Esophagus (tissue), 2 donors: ENCODE results near the gene NEFH. TPM values are rescaled to one million over a fixed set of nuclear protein-coding genes. Genes with fewer than 3 reads are reported as not detected.

ENCODE experiments used
- H3K27ac ChIP-seq, 2 donors: one replicate each; pipeline ENCODE4 v1.5.1; 2013; ENCODE audit warnings: low read depth in 2 of 2, mild to moderate bottlenecking in 2 of 2, inconsistent platforms in 1 of 2, low read length in 1 of 2, moderate library complexity in 1 of 2
- H3K27me3 ChIP-seq, 2 donors: one replicate each; pipeline ENCODE4 v1.6.1; 2013; ENCODE audit warnings: low read length in 2 of 2, control low read depth in 1 of 2, mild to moderate bottlenecking in 1 of 2; ENCODE audit not compliant: insufficient read depth in 2 of 2, control insufficient read depth in 1 of 2
- H3K36me3 ChIP-seq, 2 donors: one replicate each; pipeline ENCODE4 v1.6.1; 2013; ENCODE audit warnings: low read length in 1 of 2; ENCODE audit not compliant: control insufficient read depth in 2 of 2, insufficient read depth in 2 of 2
- H3K4me1 ChIP-seq, 2 donors: one replicate each; pipeline ENCODE4 v1.6.1; 2013; ENCODE audit warnings: low read length in 1 of 2; ENCODE audit not compliant: control insufficient read depth in 2 of 2, insufficient read depth in 2 of 2
- H3K4me3 ChIP-seq, 2 donors: one replicate each; pipeline ENCODE4 v1.5.1; 2013; ENCODE audit warnings: low read length in 2 of 2, mild to moderate bottlenecking in 2 of 2, low read depth in 1 of 2, moderate library complexity in 1 of 2
- H3K9me3 ChIP-seq, 2 donors: one replicate each; pipeline ENCODE4 v1.6.1; 2013; ENCODE audit warnings: mild to moderate bottlenecking in 2 of 2, low read depth in 1 of 2, low read length in 1 of 2, moderate library complexity in 1 of 2; ENCODE audit not compliant: control insufficient read depth in 2 of 2, insufficient read depth in 1 of 2
- WGBS, 2 donors: extraction: QIAGEN DNeasy Blood & Tissue Kit; methylation state at CpG; one replicate each; pipeline ENCODE4 v1.1.7; 2013; 5-methylcytosine and 5-hydroxymethylcytosine counted together
- polyA plus RNA-seq, 2 donors: library from polyadenylated mRNA; stranded (reverse); fragments of 200-250 nt; gene quantifications; one replicate each; pipeline ENCODE4 v1.2.3, GENCODE V29; 2013
- donor health status: healthy with polysubstance abuse.
- donor health status: Bipolar disorder and iron deficiency.

NEFH gene
- polyA plus RNA-seq, 2 donors, result 0.16 to 0.42 TPM

DNA sequence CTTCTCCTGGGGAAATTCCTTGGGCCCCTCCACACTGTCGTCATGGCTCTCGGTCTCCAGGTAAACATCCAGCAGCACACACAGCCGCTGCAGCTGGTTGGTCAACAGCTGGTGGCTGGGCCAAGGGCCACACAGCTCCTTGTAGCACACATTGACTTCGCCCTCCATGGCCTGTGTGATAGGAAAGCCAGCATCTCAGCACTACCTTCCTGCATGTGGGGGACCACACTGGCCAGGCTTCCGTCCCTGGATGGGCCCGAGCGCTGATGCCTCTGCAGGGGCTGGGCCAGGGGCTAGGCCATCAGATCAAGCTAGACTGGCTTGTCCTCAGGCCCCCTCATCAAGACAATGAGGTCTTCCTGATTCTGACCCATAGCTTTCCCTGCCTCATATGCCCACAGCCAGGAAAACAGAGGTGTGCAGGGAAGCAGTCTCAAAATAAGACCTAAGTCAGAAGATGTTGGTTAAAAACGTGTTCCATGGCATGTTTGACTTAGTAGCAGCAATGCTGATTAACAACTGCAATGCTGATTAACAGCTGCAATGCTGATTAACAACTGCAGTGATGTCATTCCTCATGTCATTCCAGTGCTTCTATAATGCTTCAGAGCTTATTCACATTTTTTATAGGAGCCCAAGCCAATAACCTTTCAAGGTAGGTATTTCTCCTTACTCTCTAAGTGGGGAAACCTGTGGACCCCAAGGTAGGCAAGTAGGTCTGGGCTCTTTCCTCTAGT is 31.3 kb downstream of the NEFH start:
- WGBS, 2 donors, result 87 to 91% methylated on average over 8 of the region's 8 CpGs
- H3K36me3 ChIP-seq, result peaks cover 11 to 29% of the 10 kb centered on the region in 2 donors

DNA sequence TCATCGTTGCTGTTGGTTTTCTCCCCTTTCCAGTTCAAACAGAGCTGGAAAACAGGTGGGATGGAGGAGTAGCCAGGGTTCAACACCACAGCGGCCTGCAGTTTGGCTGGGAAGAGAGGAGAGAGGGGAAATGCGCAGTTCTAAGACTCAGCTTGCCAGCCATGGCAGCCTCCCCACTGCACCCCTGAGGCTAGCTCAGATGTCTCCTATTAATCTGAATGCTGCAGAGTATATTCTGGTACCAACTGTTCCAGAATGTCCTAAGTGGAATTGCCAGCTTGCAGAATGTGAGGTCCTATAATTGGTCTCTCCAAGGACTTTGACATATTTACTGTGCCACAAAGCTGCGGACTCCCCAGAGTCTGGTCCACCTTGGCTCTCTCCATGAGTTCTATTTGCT is 32.0 kb downstream of the NEFH start:
- Histone ChIP-seq H3K36me3 (peaks cover 18 to 37% of the 10 kb centered on the region in 2 donors), H3K9me3 (no peaks in the 10 kb centered on the region), H3K4me3 (no peak overlapping the region), H3K27me3 (no peaks in the 10 kb centered on the region), H3K4me1 (no peaks in the 10 kb centered on the region), H3K27ac (no peak overlapping the region)
- 69 to 80% methylated on average over 4 of the region's 4 CpGs for WGBS, 2 donors

More for the DNA sequence above, 31.3 kb downstream of the NEFH start:
- Histone ChIP-seq H3K4me1 (no peaks in the 10 kb centered on the region), H3K27ac (no peak overlapping the region), H3K27me3 (no peaks in the 10 kb centered on the region), H3K9me3 (no peaks in the 10 kb centered on the region), H3K4me3 (no peak overlapping the region)

DNA sequence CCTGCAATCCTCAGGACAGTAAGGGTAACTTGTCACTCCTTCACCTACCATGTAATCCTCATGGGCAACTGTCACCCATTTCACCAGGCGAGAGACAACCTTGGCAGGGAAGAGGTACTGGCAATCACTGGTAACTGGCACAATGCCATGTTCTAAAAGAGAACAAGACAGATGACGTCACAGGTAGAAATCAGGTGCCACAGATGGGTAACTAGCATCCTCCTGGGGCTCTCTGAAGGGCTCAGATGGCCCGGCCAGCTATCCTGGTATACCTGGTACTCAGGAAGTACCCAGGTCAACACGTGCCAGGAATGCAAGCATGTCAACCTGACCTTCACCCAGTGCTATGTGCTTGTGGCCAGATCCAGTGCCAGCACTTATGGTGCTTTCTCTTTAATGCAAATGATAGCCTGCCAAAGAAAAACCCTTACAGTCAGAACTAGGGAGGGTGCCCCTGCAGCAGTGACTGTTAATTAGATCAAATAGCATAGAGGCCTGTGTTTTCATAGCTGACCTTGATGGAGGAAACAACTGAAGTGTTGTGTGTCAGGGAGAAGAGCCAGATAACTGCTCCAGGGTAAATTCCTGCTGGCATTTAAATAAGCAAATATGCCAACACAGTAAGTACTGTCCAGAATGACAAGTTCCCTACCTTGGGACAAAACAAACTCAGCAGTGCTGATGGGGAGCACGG is 37.3 kb downstream of the NEFH start:
- Histone ChIP-seq H3K36me3 (peaks cover 23 to 33% of the 10 kb centered on the region in 2 donors), H3K4me1 (no peaks in the 10 kb centered on the region), H3K9me3 (no peaks in the 10 kb centered on the region), H3K27ac (no peak overlapping the region), H3K4me3 (no peak overlapping the region), H3K27me3 (no peaks in the 10 kb centered on the region)
- 59 to 68% methylated on average over 5 of the region's 5 CpGs for WGBS, 2 donors

DNA sequence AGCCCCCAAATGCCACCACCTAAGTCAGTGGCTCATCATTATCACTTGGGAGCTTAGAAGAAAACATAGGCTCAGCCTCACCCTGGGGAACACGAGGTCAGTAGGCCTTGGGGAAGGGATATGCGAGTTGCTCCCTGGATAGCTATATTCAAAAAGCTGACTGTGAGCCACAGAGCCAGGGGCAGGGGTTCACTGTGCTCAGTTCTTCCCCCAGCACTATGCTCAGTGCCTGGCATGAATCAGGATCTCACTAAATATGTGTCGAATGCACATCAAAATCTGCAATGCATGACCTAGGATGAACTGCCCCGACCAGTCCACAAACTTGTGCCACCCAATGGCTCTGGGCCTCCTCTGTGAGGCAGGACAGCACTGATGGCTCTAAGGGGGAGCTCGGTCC is 38.4 kb downstream of the NEFH start:
- WGBS, 2 donors, result 90 to 93% methylated on average over 5 of the region's 5 CpGs
- H3K36me3 ChIP-seq, result peaks cover 23 to 33% of the 10 kb centered on the region in 2 donors

GRCh38 chr22:29519996-29520395 is 40.0 kb downstream of the NEFH start:
- H3K4me3 ChIP-seq, result no peak overlapping the region
- H3K4me1 ChIP-seq, result no peaks in the 10 kb centered on the region
- H3K36me3 ChIP-seq, result peaks cover 29 to 38% of the 10 kb centered on the region in 2 donors
- no peaks in the 10 kb centered on the region for H3K9me3 ChIP-seq
- no peaks in the 10 kb centered on the region for H3K27me3 ChIP-seq
- H3K27ac ChIP-seq, result no peak overlapping the region
- WGBS, 2 donors, result 82 to 100% methylated on average over 1 of the region's 1 CpG

More for the DNA sequence above, 38.4 kb downstream of the NEFH start:
- Histone ChIP-seq H3K4me1 (no peaks in the 10 kb centered on the region), H3K27me3 (no peaks in the 10 kb centered on the region), H3K4me3 (no peak overlapping the region), H3K9me3 (no peaks in the 10 kb centered on the region), H3K27ac (no peak overlapping the region)

DNA sequence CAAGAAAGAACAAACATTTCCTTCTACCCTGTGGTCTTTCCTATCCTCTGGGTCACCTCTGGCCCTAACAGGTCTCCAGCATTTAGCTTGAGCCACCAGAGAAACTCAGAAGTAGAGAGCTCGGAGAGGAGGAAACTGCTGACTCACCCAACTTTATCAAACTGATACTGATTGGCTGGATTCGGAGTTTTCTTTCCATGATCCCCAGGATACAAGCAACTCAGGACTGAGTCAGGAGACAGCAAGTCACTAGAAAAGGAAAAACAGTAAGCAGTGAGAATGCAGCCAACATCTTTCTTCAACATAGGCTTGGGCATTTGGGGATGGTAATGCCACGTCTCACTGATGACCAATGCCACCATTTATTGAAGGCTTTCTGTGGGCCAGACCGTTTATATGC is 40.8 kb downstream of the NEFH start:
- H3K27me3 ChIP-seq, result no peaks in the 10 kb centered on the region
- H3K27ac ChIP-seq, result no peak overlapping the region
- H3K4me1 ChIP-seq, result no peaks in the 10 kb centered on the region
- H3K4me3 ChIP-seq, result no peak overlapping the region
- H3K36me3 ChIP-seq, result peaks cover 29 to 45% of the 10 kb centered on the region in 2 donors
- H3K9me3 ChIP-seq, result no peaks in the 10 kb centered on the region
- WGBS, 2 donors, result 80 to 90% methylated on average over 4 of the region's 4 CpGs

- Histone ChIP-seq H3K36me3 (peaks cover 26 to 45% of the 10 kb centered on the region in 2 donors), H3K4me1 (no peaks in the 10 kb centered on the region), H3K27me3 (no peaks in the 10 kb centered on the region), H3K9me3 (no peaks in the 10 kb centered on the region), H3K4me3 (no peak overlapping the region), H3K27ac (no peak overlapping the region)
- WGBS, 2 donors, result 95 to 98% methylated on average over 7 of the region's 7 CpGs
Observed at GRCh38 chr22:29521526-29521925, 41.5 kb downstream of the NEFH start.

- 82 to 89% methylated on average over 2 of the region's 2 CpGs for WGBS, 2 donors
- H3K9me3 ChIP-seq, result no peaks in the 10 kb centered on the region
- peaks cover 19 to 35% of the 10 kb centered on the region in 2 donors for H3K36me3 ChIP-seq
- no peak overlapping the region for H3K27ac ChIP-seq
- H3K4me3 ChIP-seq, result no peak overlapping the region
- no peaks in the 10 kb centered on the region for H3K27me3 ChIP-seq
- no peaks in the 10 kb centered on the region for H3K4me1 ChIP-seq
Observed at GRCh38 chr22:29523761-29524160, 43.7 kb downstream of the NEFH start.

DNA sequence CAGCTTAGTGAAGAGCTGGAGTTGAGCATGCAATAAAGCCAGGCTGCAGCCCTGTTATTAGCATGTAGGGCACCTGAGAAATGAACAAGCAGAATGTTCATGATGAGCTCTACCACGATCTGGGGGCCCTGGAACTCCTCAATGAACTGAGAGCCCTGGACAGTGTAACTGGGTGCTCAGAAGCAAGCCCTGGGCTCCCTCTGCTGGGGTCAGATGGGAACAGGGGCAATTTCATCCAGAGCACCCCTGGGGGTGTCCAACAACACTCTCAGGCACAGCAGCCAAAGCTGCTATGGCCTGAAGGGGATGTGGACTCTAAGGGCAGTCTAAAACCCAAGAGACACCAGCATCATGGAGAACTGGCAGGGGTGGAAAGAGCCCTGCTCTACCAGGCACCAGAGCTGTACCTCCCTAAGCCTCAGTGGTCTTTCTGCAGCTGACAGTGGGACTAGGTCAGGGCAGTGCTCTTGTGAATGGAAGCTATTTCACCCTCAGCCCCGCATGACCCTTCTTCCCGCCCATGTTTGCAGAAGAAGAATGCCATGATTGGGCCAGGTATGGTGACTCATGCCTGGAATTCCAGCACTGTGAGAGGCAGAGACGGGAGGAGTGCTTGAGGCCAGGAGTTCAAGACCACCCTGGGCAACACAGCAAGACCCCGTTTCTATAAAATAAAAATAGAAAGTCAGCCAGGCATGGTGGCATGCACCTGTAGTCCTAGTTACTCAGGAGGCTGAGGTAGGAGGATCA is 44.6 kb downstream of the NEFH start:
- Histone ChIP-seq H3K9me3 (no peaks in the 10 kb centered on the region), H3K27me3 (no peaks in the 10 kb centered on the region), H3K4me3 (no peak overlapping the region), H3K27ac (no peak overlapping the region), H3K4me1 (no peaks in the 10 kb centered on the region), H3K36me3 (peaks cover 15 to 33% of the 10 kb centered on the region in 2 donors)
- WGBS, 2 donors, result 60 to 62% methylated on average over 5 of the region's 5 CpGs
